Stimulated activated CD8-positive, alpha-beta memory T cell treated with anti-CD3 and anti-CD28 coated beads, Interleukin-7, amount 100 ng/mL, for 4 hours (primary cell): ENCODE results near the gene EVA1C.
"Not testable (repeated sequence)": the region's sequence is repeated elsewhere in the genome, so short reads cannot be mapped to it uniquely, and the experiment has no call there.

Experiments
- DNase-seq, 2 donors: peaks; one replicate each; pipeline ENCODE4 v3.0.0-alpha.2; 2020; ENCODE audit warnings: low read depth in 2 of 2

Gene EVA1C, protein sequence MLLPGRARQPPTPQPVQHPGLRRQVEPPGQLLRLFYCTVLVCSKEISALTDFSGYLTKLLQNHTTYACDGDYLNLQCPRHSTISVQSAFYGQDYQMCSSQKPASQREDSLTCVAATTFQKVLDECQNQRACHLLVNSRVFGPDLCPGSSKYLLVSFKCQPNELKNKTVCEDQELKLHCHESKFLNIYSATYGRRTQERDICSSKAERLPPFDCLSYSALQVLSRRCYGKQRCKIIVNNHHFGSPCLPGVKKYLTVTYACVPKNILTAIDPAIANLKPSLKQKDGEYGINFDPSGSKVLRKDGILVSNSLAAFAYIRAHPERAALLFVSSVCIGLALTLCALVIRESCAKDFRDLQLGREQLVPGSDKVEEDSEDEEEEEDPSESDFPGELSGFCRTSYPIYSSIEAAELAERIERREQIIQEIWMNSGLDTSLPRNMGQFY

DNA sequence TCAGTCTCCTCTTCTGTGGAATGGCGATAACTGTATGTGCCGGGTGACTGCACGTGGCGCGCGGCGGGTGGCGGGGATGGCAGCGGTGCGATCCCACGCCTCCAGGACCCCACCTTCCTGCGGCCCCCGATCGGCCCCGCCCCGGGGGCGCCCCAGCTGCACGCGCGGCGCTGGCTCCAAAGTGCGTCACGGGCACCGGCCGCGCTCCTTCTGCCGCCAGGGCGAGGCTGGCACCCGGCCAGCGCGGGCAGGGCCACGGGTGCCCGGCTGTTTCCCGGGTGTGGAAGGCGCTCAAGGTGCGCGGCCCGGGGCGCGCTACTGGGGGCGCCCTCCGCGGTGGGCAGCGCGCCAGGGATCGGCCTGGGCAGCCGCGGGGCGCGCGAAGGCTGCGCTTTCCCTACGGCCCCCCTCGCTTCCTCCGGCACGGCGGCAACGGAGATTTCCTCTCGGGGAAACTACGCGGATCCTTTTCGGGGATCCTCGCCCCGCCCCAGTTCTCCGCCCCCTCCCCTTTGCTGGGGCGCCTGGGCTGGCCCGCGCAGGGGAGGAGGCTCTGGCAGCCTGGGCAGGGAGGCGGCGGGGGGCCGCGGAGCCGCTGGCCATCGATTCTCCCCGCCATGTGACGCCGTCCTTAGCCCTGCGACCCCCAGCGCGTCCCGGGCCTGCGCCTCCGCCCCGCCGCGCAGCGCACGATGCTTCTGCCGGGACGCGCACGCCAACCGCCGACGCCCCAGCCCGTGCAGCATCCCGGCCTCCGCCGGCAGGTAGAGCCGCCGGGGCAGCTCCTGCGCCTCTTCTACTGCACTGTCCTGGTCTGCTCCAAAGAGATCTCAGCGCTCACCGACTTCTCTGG is at the start of gene EVA1C:
Gene EVA1C (plus strand): TSS at position 545 of the 853 bp plus-strand sequence. CDS start 148 bp downstream, at position 693.
- peak; percentile 62 to 83 for DNase-seq

DNA sequence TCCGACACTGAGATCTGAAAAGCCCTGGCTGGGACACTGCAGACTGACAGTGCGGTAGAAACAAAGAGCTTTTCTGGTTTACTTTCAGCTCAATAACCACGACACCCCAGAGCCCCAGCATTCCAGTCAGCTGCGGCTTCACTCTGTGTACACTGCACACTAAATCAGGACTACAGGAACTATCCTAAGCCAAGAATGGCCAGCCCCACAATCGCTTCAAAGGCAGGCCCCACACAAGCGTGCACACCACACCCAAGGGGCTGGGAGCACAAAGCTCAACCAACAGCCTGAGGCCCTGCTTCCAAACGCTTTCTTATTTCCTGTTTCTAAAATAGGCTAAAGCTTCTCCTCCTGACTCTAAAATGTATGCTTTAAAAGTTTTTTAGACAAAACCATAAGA is 48.1 kb upstream of the EVA1C start:
- DNase-seq: no peak

DNA sequence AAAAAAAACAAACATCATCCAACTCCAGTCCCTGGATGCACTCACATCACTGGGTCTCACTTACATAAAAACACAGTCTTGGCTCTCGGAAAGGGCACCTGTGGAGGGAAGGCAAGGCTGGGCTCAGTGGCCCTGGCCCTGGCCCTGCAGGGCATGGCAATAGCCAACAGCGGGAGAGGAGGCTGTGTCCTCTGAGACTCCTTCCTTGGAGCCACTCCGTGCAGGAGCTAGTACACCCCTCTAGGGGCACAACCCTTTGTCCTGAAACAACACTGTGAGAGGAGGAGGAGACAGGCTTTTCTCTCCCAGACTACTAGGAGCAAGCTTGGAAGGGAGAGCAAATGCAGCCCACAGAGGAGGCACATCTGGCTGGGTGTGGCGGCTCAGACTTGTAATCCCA is 47.7 kb upstream of the EVA1C start:
- DNase-seq: no peak

DNA sequence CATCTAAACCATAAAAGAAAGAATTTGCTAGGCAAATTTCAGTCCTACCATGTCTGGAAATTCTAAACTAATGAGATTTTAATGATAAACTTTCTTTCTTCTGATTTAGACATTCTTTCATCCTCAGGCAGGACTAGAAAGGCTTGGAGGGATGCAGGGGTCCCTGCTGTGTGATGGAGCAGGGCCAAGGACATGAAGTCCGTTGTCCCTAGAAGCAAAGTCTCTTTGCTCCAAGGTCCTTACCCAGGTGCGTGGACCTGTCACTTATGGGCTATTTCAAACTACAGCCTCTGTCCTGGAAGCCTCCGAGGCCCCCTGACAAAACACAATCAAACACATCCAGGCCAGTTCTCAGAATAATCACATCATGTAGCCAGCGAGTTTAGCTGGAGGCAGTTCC is 46.3 kb upstream of the EVA1C start:
- DNase-seq: no peak

DNA sequence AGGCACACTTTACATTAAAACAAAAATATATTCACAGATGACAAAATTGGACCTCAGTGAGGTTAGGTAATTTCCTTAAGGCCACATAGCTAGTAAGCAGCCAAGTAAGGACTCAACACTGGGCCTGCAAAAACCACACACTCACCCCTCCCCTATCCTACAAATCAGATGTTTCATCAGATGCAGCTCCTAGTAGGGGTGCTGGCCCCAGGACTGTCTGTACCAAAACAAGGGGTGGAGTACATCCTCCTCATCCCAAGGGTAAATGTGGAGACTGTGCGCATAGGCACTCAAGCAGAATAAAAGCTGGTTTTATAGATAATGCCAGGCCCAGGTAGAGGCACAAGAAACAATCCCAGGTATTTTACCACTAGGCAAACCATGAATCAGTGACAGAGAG is 45.3 kb upstream of the EVA1C start:
- no peak for DNase-seq

DNA sequence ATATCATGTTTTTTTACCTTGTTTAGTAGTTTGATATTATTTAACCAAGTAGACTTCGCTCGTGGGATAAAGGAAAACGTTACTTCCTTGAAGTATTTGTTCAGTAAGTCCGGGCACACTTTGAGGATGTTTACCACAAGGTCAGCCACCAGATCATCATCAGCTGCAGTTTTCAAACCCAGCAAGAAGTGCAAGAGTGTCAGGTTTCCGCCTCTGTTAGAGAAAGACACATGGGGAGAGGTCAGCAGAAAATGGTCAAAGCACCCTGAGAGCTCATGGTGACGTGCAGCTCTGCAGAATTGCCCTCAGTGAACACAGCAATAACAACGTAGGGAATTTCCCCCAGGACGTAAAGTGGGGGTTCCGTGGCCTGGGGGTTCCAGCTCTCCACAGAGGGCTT is 44.1 kb upstream of the EVA1C start:
- DNase-seq: no peak

DNA sequence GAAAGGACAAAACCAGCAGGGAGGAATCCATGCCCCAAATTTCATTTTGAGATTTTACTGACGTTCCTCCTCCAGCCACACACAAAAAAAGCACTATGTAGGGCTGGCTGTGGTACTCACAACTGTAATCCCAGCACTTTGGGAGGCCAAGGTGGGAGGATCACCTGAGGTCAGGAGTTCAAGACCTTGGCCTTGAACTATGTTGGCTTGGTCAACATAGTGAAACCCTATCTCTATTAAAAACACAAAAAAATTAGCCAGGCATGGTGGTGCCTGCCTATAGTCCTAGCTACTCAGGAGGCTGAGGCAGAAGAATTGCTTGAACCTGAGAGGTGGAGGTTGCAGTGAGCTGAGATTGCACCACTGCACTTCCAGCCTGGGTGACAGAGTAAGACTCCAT is 43.5 kb upstream of the EVA1C start:
- not testable (repeated sequence) for DNase-seq

DNA sequence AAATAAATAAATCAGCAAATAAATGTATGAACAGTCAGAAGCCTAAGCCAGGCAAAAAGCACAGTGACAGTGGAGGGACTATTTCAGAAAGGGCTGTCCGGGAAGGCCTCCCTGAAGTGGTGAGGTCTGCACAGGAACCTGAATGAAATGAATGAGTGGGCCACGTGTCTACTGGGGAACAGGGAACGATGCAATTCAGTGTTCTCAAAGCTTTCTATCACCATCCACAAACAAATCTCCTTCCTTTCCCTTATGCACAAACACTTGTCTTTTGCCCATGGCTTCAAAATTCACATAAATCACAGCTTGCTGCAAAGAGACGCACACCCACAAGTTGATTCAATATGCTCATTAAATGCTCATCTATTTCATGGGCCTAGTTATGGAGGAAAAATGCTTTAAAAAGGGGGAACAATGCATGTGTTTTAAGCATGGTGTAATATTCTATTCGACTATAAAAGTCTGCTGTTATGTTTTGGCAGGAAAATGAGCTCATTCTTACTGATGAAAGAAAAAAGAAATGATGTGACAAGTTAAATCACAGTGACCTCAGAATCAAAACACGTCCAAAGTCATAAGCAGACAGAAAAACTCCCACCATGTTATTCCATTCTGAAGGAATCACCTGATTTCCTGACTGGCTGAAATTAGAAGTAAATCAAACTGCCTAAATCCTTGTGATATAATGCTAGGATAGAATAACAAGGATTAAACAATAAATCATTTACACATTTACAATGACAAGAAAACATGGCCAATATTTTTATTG is 41.3 kb upstream of the EVA1C start:
- no peak for DNase-seq

DNA sequence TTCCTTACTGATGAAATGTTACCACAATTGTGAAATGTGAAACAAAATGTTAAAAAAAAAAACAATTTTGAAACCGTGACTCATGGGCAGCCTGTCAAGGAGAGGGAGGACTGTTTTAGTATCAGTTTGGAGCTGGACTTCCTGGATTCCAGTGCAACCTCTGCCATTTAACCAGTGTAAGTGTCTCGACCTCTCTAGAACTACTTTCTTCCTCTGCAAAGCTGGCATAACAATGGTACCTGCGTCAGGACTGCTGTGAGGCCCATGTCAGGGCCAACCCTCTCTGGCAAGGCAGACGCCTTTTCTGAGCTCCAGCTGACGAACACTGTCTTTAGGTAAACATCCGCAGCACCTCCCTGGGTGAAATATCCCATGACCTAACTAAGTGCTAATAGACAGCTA is 40.6 kb upstream of the EVA1C start:
- DNase-seq: no peak

DNA sequence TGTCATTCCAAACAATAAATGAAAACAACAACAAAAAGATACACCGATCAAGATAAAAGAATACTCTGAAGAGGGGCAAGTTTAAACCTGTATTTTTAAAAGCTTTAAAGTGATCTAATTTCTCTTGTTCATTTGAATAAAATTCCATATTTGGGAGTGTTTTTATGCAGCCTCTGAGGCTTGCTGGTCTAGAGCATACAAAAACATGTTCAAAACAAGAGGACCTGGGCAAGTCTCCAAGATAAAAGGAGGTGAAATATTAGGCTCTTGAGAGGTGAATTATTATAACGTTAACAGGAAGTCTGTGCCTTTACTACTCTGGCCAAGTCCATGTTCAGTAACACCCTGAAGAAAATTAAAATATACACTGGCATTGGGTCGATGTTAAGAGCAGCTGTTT is 39.8 kb upstream of the EVA1C start:
- no peak for DNase-seq

DNA sequence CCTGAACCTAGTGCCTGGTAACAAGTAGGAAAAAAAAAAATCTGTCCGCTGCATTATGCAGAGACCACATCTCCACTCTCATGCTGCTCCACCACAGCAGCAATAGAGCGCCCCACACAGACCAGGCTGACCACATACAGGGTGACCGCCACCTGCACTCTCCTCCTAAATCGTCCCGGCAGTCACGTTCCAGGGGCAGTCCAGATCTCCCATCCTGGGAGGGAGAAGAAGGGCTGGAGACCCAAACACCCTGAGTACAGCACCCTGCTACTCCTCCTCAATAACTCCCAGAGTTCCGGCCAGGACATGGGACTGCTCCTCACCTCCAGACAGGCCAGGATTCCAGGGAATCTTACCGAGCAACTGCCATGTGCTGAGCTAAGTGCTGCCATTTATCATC is 35.0 kb upstream of the EVA1C start:
- no peak for DNase-seq

DNA sequence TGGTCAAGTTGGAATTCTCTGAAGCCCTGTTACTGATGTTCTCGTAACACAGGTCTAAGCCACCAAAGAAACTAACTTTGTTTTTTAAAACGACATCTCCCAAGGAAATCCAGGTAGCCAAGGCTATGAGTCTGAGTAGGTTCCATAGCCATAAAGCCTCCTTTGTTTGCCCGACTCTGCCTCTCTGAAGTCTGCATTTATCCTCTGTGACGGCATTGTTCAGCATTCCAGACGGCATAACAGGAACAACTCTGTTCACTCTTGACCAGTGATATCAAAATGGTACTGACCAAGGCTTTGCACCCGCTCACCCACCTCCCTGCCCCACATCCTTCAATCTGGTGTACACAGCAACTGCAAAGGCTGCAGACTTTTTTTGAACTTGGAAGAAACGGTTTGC is 34.5 kb upstream of the EVA1C start:
- no peak for DNase-seq

DNA sequence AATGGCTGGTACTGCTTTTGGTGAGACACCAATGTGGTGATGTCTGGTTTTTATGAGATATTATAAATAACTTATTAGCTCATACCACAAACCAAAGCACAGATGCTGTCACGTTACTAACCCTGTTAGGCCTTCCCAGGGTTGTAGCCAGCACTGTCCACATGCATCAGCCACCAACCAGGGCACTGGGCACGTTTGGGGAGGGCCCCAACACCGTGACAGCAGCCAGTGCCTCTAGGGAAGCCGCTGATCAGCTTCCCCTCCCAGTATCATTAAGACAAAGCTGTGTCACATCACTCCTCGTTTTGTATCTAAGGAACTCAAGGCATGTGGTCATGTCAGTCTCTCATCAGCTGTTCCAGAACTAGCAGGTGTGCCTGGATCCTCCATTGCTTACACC is 33.5 kb upstream of the EVA1C start:
- DNase-seq: no peak

DNA sequence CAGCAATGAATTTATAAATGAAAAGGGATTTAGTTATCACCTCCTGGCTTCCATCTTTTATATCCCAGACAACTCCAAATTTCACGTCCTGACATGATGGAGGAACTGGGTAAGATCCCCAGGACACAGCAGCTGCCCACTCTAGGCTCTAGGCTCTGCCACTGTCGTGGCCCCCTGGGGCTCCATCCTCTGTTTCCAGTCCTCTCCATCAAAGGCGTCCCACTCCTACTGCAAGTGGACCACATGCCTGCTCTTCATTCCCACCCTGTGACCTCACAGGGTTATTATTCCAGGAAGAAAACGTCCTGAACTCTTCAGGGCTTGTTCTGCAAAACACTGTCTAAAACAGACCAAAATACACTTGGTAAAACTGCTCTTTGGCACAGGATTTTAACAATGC is 31.6 kb upstream of the EVA1C start:
- DNase-seq: no peak

DNA sequence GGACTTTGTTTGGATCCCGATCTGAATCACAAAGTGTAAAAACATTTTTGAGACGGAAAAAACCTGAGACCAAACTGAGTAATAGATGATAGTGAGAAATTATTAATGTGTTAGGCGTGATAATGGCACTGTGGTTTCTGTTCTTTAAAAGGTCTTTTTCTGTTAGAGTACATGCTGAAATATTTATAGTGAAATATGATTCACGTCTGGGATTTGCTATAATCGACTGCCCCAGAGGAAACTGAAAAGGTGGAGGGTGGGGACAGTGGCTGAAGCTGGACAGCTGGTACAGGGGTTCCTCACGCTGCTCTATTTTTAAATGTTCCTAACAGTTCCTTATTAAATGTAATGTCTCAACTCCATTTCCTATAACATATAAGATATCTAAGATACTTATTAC is 30.9 kb upstream of the EVA1C start:
- DNase-seq: no peak

DNA sequence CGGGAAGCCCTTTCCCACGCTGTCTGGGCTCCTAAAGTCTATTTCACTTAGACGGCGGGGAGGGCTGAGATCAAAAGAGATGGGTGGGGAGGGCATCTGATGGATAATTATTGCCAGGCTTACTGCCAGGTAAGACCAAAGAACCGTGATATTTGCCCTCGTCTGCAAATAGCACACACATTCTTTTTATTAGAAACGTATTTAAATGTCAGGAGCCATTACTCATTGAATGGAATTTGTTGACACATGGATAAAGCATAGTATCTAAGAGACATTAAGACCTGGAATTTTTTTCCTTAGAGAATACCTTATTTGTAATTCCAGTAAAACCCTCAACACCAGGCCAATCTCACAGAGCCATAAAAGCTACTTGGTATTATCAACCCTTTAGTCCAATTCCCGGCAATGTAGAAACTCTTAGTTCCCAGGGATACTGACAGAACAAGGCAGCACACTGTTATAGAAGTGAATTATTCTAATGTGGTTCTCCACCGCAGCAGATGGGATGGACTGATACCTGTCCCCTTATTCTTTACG is 30.3 kb upstream of the EVA1C start:
- DNase-seq: no peak

DNA sequence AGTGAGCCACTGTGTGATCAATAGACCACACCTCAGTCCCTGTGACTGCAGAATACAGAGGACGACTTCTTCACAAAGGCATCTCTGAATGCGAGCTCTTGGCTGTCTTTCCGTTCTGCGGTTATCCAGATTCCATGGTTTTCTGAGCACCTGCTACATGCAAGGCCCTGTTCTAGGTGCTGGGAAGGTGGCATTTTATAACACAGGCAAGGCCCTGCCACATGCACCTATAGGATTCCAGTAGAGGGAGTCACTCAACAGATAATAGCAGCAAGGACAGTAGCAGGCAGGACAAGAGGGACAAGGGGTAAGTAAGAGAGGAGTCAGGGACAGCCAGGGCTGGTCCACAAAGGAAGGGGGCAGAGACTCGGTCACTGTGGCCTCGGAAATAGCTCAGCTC is 28.7 kb upstream of the EVA1C start:
- DNase-seq: no peak

DNA sequence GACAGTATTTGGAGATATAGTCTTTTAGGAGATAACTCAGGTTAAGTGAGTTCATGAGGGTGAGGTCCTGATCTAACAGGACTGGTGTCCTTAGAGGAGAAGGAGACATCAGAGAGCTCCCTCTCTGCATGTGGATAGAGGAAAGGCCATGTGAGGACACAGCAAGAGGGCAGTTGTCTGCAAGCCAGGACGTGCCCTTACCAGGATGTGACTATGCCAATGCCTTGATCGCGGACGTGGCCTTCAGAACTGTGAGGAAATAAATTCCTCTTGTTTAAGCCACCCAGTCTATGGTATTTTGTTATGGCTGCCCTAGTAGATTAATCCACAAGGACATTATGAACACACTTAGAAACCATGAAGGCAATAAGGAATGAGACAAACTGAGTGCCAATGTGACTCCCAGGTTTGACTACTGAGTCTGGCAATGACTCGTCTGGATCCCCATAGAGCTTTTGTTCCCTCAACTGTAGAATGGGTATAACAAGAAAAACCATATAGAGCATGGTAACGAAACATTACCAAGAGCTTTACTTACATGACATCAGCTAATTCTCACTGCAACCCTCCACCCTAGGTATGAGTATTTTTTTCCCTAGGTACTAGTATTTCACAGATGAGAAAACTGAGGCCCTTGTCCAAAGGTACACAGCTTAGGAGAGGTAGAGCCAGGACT is 26.2 kb upstream of the EVA1C start:
- DNase-seq: no peak

DNA sequence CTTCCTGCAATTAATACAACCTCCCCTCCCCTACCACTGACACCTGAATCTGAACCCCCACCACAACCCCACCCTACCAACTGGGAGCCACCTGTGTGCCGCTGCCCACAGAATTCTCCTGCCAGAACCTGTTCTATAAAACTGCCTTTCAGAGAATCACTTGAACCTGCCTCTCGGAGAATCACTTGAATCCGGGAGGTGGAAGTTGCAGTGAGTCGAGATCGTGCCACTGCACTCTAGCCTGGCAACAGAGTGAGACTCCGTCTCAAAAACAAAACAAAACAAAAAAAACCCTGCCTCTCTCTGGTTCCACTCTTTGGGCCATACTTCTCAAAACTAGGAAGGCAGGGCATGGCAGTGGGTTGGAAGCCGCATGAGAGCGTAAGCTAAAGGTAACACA is 25.4 kb upstream of the EVA1C start:
- DNase-seq: no peak

DNA sequence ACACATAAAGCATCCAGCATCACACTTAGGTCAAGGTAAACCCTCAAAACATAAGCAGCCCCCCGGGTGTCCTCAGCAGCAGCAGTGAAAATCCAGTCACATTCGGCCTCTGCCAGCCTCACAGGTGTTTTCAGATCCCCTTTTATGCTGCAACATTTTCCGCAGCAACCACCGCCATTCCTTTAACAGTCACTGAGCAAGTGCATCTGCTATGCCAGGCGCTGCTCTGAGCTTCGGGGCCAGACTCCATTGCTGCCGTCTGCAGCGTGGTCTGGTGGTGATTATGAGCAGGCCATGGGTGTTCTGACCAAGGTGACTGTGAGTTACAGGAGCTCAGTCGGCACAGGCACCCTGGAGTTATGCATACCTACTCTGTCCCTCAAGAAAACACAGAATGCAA is 24.2 kb upstream of the EVA1C start:
- no peak for DNase-seq

DNA sequence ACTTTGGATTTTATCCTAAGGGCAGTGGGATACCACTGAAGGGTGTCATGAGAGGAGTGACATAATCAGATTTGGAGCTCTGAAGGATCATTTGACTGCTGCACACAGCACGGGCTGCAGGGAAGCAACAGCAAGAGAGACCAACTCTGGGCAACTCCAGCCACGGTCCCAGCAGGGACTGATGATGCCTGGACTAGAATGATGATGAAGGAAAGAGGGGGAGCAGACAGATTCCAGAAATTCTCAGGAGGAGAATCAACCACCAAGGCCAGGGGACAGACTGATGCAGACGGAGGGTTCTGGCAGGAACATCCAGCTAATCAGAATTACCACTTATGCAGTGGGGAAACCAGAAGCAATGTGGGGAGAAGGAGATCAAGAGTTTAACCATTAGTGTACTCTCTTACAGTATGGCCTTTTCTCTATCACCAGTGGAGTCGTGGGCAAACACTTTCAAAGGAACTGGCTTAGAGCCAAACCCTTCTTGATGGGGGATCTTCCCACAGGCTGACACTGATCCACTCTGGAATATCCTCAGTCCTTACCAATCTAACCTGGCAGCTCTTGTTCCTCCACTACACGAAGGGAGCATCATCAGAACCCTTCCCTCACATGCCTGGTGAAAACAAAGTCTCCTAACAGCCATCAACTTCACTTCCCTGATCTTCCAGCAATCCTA is 23.0 kb upstream of the EVA1C start:
- no peak for DNase-seq
